CMK (cell line): ENCODE data around the gene SBSN.
A peak's percentile ranks its signal among the peaks of the same experiment; 100 is the strongest.

ENCODE experiments used
- DNase-seq: peaks from one replicate; pipeline ENCODE4 v3.0.0-alpha.2; 2010; ENCODE audit warnings: low read depth

The SBSN gene

DNA sequence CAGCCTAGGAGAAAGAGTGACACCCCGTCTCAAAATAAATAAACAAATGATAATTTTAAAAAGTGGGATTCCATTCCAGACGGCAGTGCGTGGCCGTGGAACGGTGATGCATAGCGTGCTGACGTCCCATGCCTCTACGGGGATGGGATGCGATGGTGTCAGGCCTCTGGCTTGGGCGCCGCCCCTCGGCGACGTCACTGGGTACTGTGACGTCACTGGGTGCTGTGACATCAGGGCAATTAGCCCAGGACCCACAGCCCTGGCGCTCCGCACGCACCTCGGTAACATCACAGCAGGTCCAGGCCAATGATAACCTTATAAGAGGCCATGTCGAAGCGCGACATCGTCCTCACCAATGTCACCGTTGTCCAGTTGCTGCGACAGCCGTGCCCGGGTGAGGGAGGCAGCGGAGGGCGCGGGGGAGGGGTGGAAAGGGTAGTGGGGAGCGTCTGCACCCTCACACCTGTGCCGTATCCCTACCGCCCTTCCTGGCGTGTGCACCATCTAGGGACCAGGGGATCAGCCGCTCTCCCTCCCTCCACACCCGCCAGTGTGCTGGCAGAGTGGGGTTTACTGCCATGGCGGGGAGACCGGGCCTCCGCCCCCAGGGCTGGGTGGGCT, 5.2 kb upstream of the SBSN start, which contains the start of gene GAPDHS:
Gene GAPDHS, plus strand, starts transcription at position 256 of the 621 bp plus-strand sequence. Its CDS starts 72 bp downstream, at position 328.
- no peak for DNase-seq

DNA sequence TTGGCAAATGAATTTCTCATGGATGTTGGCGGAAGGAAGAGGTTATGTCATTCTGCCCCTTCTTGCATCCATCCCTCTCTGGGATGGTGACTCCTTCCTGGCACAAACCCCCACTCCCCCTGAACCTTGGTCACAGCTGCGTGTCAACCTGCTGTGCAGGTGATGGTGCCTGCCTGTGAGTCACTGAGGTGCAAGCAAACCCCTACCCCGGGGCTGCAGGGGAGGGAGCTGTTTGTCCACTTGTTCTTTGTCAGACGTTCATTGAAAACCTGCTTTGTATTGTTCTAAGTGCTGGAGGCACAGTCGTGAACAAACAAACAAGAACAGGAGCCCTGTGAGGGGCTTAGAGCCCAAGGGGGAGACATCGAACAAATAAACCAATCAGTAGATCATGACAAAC, 3.2 kb upstream of the SBSN start:
- no peak for DNase-seq

DNA sequence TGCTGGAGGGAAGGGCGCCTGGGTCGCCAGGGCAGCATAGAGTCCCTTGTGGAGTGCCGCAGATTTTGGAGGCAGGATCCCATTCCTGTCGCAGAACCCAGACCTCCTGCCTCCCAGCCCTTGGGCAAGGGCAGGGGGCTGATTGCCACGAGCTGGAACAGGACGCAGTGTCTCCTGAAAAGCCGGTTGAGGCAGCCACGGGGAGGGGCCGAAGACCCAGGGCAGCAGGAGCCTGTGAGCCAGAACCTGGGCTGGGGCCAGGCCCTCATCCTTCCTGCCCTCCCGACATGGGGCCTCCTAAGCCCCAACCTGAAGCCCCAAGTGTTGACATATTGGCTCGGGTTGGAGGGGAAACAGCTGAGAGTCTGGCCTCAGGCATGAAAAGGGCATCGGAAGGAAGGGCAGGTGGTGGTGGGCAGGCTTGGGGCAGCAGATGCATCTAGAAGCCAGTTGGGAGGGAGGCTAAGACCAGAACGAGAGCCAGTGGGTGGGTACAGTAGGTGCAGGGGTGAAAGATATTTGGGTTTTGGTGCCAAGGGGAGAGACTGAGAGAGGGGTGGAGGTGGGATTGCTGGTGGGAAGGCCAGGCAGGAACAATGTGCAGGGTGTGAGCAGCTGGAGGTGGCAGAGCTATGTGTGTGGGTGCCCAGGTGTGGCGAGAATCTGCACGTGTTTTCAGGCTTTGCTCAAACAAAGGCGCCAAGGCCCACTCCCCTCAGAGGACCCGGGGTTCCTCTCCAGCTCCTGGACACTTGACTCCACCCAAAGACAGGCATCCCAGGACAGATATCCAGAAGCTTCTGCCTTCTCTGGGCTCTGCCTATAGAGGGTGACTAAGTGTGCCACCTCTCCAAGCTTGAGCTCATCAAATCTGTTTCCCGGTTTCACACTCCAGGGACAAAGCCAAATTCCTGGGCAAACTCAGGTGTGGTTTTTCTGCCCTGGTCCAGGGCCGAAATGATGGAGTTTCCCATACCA, 1.4 kb upstream of the SBSN start:
- no peak for DNase-seq

DNA sequence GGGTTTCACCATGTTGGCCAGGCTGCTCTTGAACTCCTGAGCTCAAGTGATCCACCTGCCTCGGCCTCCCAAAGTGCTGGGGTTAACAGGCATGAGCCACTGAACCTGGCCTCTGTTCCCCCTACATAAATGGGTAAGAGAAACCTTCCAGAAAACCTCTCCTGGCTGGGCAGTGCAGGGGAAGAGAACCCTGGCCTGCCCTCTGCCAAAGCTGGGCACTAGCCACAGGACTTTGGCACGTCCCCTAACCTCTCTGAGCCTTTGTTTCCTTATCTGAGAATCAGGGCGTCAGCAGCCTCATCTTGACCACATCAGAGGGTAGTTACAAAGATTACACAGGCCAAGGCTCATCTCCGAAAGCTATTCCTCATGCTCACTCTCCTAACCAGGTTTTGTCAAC, 2.2 kb downstream of the SBSN start:
- no peak for DNase-seq

DNA sequence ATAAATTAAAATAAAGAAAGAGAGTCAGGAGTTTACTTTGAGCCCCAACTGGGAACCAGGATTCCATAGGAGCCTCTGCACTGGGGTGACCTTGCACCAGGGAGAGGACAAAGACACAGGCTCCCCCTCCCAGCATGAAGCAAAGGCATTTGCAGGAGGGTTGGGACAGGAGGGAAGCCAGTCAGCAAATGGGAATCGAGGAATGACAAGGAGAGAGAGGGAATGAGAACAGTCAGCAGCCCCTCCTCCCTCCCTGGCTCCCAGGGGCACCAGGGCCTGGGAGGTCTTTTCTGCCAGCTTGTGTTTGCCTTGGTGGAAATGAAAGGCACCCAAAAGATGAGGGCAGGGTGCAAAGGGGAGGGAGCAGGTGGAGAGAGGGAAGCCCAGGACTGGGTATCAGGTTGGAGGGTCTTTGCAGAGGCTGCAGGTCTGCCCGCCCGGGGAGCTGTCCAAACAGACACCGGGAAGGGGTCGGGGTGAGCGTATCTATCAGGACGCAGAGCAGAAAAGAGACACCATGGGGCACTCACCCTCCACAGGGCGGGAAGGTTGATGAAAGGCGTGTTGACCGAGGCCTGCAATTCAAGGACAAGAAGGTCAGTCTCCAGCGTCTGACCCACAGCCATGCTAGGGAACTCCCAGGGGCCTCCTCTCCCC, 3.8 kb downstream of the SBSN start:
- DNase-seq: no peak

DNA sequence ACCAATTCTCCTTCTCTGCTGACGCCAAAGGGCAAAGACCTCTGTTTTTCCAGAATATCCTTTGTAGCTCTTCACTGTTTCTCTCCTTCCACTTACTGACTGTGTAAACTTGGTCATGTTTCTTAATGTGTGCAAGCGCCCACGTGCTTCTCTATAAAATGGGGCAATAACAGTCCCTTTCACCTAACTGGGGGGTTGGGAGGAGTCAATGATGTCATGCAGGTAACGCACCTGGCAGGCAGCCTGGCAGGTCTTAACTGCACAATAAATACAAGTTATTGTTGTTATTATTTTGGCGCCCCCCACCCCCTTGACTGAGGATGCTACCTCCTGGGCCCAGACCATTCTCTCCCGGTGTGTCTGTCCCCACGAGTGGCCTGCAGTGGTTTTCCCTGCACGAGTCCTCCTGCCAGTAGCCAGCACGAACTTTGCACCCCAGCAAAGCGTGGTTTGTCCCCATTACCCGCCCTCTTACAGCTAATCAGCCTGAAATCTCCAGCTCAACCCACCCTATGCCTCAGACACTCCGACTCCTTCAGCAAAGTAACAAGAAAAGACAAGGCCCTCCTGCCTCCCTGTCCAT, 5.3 kb downstream of the SBSN start:
- no peak for DNase-seq

DNA sequence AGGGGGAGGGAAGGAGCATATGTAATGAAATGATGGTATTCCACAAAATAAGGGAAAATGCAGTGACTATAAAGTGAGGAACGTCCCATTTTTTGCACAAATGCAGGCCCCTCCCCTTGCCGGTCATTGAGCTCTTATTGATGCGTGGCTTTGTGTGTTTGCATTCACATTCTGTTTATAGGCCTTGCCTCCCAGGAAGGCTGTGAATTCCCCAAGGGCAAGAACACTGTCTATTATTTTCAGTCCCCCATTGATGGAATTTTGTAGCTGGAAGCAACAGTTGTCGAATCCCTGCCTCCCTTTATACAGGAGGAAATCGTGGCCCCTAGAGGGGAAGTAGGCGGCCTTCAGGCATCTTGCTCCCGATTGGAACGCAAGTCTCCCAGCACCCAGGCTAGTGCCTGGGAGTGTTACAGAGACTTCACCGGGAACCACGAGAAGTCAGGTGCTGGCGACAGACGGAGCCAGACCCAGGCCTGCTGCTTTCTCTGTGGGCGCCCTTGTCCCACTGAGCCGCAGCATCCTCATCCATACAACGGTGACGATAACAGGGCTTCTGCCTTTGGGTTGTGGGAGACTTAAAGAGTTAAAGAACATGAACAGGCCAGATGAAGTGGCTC, 6.9 kb downstream of the SBSN start:
- DNase-seq: no peak

DNA sequence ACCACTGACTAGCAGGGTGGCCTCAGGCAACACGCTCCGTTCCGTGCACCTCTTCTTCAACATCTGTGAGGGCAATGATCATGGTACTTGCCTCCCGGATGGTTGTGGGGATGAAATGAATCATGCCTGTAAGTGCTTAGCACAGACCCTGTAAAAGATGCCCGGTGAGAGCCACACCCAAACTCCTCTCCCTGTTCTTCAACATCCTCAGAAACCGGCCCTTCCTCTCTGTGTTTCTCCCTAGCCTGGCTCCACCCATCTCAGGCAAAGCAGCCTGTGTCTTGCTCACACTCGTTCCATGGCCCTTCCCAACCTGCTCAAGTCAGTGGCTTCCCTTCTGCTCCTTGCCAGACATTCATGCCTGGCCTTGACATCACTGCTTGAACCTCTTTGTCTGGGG, 8.8 kb downstream of the SBSN start:
- no peak for DNase-seq

DNA sequence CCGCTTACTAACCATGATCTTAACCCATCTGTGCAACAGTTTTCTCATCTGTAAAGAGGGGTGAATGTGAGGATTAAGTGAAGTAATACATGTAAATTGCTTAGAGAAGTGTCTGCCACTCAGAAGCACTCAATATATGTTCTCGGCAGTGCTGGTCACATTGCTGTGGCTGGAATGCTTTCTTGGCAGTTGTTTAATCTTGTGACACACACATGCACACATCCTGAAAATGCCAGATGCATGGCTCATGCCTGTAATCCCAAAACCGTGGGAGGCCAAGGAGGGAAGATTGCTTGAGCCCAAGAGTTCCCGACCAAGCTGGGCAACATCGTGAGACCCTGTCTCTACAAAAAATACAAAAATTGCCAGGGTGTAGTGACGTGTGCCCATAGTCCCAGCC, 9.8 kb downstream of the SBSN start:
- DNase-seq: no peak

DNA sequence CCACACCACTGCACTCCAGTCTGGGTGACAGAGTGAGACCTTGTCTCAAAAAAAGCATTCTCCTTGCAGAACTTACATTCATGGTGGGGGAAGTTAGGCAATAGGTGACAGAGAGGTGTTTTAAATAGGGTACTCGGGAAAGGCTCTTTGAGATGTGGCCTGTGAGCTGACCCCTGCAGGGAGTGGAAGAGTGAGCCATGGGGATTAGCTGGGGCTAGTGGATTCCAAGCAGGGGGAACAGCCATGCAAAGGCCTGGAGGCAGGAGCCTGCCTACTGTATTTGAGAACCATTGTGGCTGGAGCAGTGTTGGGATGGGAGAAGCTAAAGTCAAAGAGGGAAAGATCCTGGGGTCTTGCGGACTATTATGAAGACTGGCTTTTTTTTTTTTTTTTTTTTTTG, 10.8 kb downstream of the SBSN start:
- DNase-seq: no peak

DNA sequence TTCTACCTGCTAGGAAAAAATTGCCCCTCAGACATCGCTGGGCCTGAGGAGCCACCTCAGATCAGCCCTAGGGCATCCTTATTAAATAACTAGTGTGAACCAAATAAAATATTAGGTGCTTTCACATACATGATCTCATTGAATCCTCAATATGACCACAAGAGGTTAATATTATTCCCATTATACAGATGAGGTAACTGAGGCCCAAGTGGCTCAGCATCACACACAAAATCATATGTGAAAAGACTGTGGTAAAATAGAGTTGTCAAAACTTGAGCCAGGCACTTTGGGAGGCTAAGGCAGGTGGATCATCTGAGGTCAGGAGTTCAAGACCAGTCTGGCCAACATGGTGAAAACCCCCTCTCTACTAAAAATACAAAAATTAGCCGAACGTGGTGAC, 11.8 kb downstream of the SBSN start:
- no peak for DNase-seq

DNA sequence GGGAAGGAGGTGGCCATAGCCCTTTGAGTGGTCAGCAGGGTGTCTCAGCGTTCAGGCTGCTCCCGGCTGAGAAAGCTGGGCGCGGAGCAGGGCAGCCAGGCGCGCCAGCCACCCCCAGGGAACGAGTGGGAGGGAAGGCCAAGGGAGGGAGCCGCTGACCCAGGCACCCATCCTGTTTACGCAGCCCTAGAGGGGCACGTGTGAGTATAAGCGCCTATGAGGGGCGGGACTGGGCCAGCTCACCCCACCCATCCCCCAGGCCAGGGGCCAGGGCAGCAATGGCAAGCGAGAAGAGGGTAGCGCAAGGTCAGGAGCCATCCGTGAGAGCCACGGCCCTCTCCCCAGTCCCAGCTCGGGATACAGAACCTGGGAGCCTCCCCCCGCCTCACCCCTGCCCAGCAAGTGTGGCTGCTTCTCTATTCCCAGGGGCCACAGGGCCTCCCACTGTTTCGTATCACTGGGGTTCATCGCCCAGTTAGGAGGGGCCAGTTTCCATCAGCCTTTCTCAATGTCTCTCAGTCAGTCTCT, 13.8 kb downstream of the SBSN start:
- no peak for DNase-seq

DNA sequence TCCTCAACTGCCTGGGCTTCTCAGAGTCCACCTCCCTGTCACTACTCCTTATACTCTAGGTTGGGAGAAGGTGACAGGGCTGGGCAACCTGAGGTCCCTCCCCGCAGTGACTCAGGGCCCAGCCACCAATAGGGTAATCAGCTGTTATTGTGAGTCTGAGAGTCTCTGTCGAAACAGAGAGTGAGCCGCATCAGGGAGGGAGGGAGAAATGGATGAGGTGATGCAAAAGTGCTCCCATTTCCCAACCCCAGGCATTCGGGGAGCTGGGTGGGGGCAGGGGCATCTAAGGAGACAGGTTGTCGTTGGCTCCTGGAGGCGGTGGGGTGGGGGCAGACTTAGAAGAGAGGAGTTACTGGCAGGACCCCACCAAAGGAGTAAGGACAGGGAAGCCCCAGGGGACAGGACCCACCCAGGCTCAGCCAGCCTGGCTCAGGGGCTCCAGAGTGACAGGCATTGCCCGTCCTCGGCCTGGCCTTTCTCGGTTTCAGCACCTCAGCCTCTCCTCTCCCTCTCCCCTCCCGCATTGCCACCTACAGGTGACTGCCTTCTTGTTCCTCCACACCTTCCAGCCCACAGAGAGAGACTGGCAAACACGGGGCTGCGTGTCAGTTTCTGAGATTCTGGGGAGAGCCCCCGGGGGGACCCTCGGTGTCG, 14.4 kb downstream of the SBSN start, which contains the start of gene DMKN:
Gene DMKN, minus strand, starts transcription at position 22 of the 654 bp plus-strand sequence. CDS start 174 bp downstream, outside the sequence.
- DNase-seq: no peak

DNA sequence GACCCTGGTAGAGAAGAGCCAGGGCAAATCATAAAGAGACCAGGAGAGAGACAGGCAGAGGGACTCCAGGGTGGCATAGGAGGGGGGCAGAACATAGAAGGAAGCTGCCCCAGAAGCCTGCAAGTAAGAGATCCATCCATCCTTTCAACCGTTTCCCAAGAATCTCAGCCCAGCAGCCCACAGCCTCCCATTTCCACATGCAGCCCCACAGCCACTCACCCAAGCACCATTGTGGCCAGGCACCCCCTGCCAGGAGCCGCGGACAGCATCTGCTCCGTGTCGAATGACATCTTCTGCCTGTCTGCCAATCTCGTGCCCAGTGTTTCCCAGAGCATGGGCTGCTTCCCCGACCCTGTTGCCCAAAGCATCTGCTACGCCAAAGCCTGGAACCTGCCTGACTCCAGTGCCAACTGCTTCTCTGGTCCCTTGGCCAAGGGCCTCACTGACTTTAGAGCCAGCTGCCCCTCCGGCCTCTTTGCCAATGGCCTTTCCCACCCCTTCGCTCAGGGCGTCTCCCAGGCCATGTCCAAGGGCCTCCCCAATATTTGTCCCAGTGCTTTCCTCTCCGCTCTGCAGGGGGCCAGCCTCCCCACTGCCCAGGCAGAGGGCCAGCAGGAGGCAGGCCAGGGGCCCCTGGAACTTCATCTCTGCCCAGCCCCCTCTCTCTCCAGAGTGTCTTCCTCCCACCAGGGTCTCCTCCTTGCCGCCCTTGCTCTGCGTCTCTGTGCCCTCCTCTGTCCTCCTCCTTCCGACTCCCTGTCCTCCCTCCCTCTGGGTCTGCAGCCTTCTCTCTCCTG, 15.1 kb downstream of the SBSN start:
- DNase-seq: no peak

DNA sequence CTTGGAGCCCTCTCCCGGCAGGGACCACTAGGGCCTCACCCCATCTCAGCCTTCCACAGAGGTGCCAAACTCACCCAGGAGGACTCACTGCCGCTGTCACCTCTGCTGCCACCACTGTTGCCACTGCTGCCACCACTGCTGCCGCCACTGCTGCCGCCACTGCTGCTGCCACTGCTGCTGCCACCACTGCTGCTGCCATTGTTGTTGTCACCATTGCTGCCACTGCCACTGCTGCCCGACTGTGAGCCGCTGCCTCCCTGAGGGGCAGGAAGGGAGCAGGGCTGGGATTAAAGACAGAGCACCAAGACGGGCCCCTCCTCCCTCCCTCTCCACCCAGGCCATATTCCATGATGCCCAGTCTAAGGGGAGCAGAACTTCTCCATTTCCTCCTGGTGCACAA, 16.8 kb downstream of the SBSN start:
- DNase-seq: no peak

DNA sequence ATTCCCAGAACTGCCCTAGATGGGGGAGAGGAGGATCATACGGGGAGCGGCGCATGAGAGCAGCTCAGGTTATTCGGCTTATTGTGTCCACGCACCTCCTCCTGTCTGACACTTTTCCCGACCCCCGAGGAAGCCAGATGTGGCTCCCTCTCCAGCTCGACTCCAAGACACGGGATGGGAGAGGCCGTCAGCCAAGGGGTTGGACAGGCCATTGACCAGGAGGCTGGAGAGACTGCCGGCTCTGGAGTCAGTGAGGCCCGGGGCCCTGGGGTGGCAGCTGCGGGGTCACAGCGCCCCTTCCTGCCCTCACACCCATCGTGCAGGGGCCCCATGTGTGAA, 17.5 kb downstream of the SBSN start:
- DNase-seq: no peak

DNA sequence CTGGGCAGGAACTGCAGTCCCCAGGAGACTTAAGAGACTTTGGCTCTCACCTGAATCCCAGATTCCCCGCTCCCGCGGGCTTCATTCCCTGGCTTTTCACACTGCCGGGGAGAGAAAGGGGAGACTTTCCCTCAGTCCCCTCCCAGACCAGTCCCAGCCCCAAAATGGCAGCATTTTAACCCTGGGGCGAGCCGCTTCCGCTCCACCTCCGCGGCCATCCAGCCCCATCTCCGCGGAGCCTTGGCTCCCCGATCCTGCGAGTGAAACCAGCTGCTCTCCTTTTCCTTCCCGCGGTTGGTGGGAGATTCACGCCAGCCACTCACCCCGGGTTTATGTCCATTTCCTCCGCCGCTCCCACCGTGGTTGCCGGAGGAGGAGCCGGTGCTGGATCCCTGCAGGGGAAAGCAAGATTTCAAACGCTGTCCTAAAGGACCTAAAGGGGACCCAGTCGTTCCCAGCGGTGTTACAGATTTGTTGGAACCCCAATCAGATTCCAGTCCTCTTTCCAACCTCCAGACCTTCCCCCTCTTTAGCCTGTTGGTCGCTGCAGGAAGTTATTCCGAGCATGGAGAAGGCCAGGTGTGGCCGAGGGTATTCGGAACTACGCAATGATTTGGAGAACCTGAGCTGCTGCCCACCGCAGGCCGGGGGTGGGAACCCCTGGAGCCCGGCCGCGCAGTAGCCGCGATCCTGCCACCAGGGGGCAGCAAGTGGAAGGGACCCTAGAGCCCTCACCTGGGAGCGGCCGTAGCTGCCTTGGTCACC, 18.1 kb downstream of the SBSN start:
- peak; percentile 18 for DNase-seq

DNA sequence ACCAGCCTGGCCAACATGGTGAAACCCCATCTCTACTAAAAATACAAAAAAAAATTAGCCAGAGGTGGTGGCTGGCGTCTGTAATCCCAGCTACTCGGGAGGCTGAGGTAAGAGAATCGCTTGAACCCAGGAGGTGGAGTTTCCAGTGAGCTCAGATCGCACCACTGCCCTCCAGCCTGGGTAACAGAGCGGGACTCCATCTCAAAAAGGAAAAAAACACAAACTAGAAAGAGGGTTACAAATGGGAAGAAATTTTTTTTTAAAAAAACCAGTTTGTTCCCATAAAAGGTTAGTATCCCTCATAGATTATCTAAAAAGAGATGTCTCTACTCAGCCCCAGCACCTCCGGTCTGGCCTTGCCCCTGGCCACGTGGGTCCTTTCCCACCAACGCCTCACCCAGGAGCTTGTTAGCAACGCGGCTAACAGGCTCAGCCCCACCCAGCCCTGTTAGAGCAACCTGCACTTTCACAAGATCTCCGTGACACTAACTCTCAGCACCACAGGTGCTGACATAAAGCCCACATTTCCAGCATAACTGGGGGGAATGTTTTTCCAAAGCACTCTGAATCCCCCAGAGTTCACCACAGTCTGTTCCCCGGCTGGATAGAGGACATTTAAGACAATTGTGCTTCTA, 19.0 kb downstream of the SBSN start:
- no peak for DNase-seq

DNA sequence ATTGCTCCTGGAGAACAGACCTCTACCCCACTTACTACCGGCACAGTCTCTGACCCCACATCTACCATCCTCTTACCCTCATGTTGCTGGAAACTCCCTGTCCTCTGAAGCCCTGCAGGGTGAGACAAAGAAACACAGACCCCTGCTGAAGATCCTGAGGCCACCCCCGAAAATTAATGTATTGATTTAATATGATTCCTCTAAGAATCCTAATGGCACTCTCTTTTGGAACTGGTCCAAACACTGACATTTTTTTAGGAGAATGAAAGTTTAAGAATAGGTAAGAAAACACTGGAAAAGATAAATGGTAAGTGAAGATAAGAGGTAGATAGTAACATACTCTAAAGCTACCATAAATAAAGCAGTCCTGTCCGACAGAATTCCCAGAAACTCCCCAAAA, 20.0 kb downstream of the SBSN start:
- no peak for DNase-seq
